HG02798 (cell line): ENCODE data around the gene TENM3.

Experiments
- ATAC-seq: cut with Tn5 transposase; IDR thresholded peaks from one replicate; pipeline ENCODE4 v1.9.1; 2021; ENCODE audit warnings: mild to moderate bottlenecking; ENCODE audit not compliant: unreplicated experiment, poor library complexity

The TENM3 gene

DNA sequence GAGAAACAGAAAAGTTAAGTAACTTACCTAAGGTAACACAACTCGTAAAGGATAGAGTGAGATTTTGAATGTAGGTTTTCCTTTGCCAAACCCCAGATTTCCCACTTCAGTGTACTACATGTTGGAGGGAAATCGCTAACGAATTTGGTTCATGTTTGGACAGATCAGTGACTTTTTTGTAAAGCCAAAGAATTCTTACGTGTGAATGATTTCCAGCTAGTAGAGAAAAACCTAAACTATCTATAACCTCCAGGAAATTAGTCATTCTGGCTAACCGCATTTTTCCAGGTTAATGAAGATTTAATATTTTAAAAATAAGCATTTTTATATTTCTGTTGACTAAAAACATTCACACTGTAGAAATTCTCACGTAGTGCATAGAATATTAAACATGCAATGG is 7.2 kb downstream of the TENM3 start:
- ATAC-seq = no peak

DNA sequence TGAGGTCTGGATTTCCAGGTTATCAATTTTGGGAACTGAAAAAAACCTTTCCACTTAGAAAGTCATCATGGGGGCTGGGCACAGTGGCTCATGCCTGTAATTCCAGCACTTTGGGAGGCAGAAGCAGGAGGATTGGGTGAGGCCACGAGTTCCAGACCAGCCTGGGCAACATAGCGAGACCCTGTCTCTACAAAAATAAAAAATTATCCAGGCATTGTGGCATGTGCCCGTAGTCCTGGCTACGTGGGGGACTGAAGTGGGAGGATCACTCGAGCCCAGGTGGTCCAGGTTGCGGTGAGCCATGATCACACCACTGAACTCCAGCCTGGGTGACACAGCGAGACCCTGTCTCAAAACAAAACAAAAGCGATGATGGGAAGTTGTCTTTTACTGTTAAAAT is 7.9 kb downstream of the TENM3 start:
- no peak for ATAC-seq

DNA sequence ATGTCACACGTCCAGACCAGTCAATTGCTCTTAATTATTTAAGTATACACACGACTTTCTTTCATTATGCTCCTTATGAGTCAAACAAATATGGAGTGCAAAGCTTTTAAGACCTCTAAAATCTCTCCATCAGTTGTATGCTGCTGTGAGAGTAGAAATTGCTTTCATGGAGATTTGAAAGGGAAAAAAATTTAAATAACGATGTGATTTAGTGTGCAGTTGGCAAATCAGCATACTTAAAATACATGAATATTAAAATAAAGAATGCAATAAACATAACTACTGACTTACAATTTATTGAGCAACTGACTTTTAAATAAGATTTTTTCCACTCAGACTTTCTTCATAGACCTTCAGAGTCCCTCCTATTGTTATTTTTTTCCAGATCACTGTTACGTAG is 9.0 kb downstream of the TENM3 start:
- no peak for ATAC-seq

DNA sequence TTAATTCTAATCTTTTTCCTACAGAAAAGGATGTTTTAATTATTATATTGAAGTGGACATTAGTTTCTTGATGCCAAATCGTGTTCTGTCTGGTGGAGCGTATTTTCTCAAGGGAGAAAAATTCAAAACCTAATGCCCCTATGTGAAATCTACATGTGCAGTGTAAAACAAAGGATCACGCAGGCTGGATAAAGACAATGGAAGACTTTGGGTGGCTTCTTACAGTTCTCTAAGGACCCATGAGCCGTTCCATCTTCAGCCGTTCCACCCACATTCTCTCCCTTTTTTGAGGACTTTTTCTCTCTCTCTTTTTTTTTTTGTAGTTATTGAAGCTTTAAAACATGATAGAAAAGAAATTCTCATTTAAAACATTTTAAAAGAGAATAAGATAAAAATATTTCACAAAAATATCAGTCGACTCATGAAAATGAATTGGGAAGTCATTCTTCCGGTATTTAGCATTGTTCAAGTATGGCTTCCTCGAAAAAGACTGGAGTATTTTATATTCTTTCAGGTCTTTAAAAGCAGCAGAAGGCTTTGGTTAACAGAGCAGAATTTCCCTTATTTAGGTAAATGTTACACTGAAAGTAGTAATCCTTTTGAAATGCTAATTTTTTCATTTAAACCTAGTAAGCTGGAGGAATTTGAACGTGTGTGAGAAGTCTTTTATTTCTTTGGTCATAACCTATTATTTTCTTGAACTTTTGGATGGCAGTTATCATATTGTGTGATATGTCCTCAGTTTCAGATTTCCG is 11.0 kb downstream of the TENM3 start:
- ATAC-seq = no peak

DNA sequence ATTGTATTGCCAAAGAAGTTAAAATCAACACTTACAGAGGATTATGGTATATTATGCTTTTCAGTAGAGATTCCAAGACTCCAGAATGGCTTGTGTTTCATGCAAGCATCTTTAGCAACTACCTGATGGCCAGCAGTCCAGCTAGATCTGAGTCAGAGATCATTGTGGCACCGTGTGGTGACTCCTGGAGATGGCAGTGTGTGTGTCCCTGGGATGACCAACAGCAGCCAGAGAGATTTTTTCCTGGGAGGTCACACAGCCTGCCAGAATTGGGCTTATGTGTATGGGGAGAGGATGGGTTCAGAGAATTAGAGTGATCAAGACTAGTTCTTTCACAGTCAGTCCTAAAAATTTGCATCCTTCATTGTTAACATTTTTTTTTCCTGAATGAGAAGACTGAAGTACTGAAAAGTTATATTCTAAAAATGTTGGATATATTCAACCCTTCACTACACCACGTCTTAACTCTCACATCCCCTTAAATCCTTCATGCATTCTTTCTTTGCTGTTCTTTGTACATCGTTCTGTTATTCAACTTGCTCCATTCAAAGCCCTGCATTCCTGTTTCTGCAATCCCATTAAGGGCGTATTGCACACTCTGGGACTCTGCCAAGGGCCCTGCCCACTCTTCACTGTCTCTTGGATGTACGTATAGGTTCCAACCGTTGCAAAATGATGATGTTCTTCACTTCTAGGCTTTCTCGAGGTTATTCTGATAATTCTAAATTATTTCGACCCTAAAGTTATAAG is 12.4 kb downstream of the TENM3 start:
- ATAC-seq = no peak

DNA sequence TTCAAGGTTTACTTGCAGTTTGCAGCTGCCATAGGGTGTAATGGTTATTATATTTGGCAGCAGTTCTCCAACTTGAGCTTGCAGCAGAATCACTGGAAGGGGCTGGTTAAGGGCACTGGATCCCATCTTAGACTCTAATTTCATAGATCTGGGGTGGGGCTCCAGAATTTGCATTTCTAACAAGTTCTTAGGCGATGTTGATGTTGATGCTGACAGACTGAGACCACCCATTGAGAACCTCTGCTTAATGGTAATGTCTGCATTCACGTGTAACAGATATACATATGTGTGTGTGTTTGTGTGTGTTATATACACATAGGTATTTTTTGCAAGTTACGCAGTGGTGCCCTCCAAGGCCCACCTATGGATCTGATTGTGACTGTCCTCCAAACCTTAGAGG is 13.8 kb downstream of the TENM3 start:
- no peak for ATAC-seq

DNA sequence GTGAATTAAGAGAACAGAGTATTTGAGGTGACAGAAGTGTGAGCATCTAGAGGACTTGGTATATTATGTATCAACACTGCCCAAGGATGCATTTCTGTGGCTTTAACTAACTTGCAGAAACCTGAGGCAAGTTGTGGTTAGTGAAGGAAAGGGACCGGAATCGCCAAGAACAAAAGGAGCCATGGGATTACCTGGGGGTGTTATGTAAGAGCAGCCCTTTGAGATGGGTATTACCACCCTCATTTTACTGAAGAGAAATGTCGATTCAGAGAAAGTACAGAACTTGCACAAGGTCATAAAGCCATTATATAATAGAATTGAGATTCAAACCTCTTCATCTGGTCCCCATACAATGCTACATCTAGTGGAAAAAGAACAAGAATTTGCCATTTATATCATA is 14.3 kb downstream of the TENM3 start:
- no peak for ATAC-seq

DNA sequence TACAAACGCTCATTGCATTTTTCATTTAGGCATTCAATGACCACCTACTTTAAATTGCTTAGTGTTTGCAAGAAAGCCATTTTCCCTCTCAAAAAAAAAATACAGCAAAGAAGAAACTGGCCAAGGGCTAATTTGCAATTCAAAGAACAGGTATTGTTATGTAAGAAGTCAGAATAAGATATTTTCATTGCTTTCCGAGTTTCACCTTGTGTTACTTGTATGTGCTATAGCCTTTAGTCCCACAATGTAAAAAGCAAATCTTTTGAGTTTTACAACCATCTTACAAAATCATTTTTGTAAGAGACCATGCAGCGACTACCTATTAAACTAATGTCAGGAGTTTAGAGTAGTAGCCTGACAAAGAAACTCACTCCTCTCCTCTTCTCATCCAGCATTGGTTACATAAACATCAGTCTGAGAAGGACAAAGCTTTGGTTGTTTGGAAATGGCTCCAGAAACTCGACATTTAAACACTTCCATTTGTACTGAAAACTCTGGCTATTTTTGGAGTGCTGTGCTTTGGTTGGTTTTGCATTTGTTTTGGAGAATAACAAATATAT is 15.3 kb downstream of the TENM3 start:
- ATAC-seq = no peak

DNA sequence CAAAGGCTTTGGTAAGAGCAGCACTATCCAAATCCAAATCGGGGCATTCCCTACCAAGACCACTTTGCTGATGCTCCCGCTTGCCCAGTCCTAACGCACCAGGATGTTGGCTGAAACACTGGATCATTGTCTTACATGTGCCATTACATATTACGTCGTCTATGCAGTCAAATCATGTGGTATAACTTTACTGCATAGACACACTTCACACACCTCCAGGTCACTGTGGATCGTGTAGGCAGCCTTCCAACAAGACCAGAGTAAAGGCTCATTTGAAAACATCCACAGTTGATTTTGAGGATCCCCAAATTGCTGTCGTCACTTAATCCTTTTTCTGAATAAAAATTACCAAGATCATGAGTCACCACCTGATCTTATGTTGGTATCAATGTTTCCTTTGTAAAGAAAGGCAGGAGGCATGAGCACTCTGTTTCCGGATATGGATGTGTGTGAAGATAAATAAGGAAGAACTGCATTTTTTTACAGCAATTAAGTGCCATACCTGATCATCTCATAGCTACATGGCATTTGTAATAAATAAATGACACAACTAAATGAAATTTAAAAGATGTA is 18.5 kb downstream of the TENM3 start:
- no peak for ATAC-seq

DNA sequence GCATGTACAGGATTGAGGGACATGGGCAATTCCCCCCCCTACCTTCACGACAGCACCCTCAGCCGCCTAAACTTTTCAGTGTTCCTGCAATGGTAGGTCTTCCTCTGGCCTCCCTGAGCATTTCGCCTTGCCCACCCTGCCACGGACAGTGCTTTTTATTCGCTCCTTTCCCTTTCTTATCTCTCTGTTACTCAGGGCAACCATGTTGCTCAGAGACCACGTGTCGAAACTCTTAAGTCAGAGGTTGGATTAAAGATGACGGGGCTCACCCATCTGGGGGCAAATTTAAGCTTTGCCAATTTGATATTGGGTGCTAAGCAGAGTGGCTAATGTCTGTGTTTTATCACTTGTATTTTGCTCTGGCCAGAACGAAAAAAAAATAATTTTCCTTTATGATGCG is 20.4 kb downstream of the TENM3 start:
- ATAC-seq = no peak

DNA sequence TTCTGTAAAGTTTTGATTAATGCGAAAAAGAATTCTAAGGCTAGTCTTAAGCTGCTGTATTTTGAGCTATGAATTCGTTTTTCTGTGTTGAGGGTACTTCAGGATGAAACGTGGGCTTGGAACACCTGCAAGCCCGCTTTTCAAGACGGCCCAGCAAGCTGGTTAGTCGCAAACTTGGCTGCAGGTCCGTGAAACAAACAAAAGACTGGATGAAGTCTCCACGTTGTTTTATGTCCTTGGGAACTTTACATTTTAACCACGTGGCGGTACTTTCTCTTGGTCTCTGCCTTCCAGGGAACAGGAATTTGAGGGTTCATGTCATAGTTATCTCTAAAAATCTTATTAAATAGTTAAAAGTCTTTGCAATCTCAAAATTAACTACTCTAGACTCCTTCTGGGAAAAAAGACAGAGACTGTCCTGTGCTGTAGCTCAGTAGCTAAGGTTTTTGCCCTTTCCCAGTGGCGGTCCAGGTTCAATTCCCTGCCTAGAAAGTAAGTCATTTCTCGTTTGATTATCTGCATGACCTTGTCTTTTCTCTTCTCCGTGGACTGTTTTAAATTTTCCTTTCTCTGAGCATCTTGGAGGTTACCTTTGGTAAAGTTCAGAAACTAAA is 21.0 kb downstream of the TENM3 start:
- no peak for ATAC-seq

DNA sequence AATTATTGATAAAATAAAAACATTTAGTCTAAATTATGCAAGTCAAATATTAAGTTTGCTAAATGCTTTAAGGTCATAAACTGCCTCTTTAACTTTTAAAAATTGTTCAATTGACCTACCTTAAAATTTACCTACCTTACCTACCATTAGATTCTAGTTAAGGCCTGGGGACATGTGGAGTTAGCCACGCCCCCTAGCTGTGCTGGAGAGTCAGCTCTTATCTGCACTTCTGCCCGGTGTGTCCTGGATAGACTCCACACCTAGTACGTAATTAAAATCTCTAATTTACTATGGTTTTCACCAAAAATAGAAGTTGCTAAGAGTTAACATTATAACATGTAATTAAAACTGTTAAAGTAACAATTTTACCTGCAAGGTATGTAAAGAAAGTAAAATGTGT is 22.7 kb downstream of the TENM3 start:
- no peak for ATAC-seq

DNA sequence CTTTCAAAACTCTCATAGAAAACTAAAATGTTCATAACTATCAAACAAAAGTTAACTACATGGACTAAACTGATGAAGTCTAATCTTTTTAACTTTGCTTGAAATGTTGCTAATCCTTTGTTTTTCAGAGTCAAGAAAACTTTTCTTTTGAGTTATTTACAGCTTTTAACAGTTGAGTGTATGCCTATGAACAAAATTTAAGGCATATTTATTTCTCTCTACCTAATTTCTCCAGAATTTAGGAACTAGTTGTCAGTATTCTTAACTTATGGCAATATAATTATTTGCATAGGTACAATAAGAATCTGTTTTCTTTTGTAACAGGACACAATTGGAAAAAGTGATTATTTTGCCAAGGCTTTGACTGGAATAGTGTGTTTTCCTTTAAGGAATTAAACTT is 23.8 kb downstream of the TENM3 start:
- no peak for ATAC-seq

DNA sequence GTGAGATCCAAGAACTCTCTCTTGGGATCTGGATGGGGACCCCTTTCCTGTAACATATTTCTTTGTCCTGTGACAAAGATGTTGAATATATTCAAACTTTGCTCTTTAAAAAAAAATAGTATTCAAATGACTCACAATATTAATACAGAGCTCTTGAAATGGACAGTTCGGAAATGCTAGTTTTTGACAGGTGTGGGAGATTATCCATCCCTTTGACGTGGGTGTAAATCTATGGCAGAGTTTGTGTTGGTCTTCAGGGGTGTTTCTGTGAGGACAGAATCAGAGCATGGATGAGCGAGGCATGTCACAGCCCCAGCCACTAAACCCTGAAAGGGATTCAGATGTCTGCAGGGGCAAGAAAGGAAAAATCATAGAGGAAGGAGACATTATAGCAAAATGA is 25.8 kb downstream of the TENM3 start:
- ATAC-seq = no peak

DNA sequence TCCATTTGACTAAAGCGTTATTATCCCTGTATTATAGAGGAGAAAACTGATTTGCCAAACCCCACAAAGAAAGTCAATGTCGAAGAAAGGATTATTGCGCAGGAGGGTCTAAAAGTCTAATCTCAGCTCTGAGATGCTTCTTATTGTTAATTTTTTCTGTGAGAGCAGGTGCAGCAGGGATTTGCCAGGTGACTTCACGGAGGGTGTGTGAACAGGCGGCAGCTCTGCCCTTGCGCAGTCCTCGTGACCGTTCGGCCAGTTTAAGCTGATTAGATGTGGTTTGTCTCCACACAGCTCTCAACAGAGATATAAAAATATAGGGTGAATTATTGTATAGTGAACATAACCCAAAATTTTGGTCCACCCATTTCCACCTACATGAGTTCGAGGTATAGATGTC is 28.5 kb downstream of the TENM3 start:
- no peak for ATAC-seq

DNA sequence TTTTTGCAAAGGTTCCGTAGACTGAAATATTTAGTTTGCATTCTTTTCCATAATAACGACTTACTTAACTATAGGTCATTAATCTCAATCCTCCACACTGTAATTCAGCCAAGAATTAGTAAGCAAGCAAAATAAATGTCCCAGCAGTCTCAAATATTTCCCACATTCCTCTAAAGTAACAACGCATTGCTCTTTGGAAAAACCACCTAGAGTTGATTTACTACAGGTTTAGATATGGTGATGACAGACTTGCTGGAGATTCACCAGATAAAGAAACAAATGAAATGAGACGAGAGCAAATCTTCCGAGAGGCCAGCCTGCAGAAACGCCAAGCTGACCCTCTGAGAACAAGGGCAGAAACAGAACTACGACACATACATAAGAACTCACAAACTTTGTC is 28.9 kb downstream of the TENM3 start:
- no peak for ATAC-seq

DNA sequence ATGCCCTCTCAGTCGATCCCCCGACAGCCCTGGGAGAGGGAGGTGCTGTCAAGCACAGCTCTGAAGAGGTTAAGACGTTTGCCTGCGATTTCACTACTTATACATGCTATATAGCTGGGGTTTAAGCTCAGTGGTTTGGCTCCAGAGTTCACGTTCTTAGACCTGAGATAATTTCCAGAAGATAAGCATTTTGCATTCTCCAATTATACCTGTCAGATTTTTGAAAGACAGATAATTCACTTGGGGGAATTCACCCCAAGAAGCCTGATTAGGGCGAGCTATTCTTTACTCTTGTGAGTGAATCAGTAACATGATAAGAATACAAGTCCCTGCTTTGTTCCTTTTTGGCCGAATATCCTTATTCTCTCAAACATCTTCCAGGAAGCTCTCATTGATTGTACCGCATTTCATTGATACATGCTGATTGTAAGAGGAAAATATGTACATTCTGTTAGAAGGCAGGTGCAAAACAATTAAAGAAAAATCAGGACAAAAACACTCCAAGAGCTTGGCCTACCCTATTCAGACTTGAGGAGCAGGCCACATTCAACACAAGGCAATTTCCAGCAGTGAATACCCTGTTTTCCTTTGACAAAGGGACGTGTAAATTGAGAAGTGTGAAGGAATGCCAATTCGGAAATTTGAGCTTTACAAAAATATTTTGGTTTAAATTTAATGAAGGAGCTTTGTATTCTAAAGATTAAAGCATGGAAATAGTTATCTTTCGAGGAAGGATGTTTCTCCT is 30.2 kb downstream of the TENM3 start:
- no peak for ATAC-seq

DNA sequence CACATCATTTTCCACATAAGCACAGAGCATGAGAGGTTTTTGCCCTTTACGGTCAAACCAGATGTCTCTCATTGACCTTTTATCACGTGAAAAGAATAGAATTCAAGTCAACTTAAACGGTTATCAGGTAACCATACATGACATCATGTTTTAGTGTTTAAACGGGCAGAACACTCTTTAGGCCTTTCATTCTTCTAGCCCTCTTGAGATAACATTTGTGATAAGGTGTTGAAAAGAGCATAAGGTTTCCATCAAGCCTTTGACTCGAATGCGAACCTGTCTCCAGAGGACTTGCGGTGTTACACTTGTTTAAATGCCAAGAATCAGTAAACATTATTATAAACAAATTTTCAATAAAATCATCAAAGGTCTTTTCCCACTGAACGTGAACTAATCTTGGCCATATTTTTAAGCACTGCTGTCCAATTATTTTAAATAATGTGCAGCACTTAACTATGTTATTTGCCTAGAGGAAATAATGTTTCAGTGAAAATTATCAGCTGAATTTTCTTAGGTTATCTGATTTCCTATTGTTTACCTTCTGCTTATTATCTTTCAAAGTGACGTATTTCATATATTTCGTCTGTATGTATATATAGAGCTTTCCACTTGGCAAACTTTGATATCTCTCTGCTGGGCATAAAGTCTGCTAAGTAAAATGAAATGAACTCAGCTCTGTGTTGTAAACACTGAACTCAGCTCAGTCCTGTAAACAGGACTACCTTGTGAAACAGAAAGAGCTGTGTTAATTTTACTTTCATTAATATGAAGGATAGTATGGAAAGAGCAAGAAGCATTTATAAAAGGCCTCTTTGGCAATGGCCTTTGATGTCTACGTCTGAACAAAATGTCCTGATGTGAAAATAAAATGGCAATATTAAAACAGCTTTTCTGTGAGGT is 33.3 kb downstream of the TENM3 start:
- no peak for ATAC-seq

DNA sequence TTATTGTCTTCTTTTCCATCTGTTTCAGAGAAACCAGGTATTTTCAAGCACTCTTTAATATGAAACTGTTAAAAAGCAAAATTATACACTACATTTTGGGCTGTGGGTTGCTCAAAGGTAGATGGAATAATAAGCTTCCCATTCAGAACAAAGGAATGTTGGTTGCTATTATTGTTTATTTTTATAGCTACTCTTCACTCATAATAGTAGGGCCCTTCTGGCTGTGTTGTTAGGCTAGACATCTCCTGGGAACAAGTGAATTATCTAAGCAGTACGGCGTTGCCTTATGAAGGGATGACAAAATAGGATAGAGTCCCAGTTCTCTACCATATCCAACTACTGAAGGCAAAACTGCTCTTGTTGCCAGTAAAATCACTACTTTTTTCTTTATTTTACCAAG is 34.2 kb downstream of the TENM3 start:
- ATAC-seq = no peak
